Activated T-helper 1 cell treated with anti-CD3 and anti-CD28 coated beads, Interleukin-2, amount 50 U/mL, for 16 hours (primary cell): ENCODE data around the gene ZBTB12.
A peak's percentile ranks its signal among the peaks of the same experiment; 100 is the strongest.

Source experiments
- DNase-seq, 2 donors: peaks; one replicate each; pipeline ENCODE4 v3.0.0-alpha.2; 2020; ENCODE audit warnings: low read depth in 1 of 2, low spot score in 1 of 2

The ZBTB12 gene

GRCh38 chr6:31897612-31898382 lies 4.1 kb downstream of the ZBTB12 start, which contains the start of gene EHMT2:
Gene EHMT2, minus strand, starts transcription at chr6:31897698. Its CDS starts 21 bp downstream, at chr6:31897677.
- peak; percentile 69 to 80 for DNase-seq

GRCh38 chr6:31896856-31897611 lies 4.9 kb downstream of the ZBTB12 start:
- DNase-seq = no peak

- DNase-seq = no peak
These were observed 5.4 kb downstream of the ZBTB12 start for GRCh38 chr6:31896493-31896855.

GRCh38 chr6:31892821-31893220 lies 9.1 kb downstream of the ZBTB12 start:
- DNase-seq = no peak

GRCh38 chr6:31889331-31889972 lies 12.4 kb downstream of the ZBTB12 start:
- no peak for DNase-seq

GRCh38 chr6:31888276-31889258 lies 13.3 kb downstream of the ZBTB12 start:
- DNase-seq = peak in 1 of 2 donors; percentile 42

- DNase-seq = no peak
These were observed 14.5 kb downstream of the ZBTB12 start for GRCh38 chr6:31887173-31888007.

GRCh38 chr6:31886541-31886991 lies 15.3 kb downstream of the ZBTB12 start:
- no peak for DNase-seq

- no peak for DNase-seq
These were observed 17.3 kb downstream of the ZBTB12 start for GRCh38 chr6:31884528-31885035.

GRCh38 chr6:31883676-31884075 lies 18.2 kb downstream of the ZBTB12 start:
- no peak for DNase-seq

- no peak for DNase-seq
These were observed 19.5 kb downstream of the ZBTB12 start for GRCh38 chr6:31882344-31882743.

- DNase-seq = no peak
These were observed 20.6 kb downstream of the ZBTB12 start for GRCh38 chr6:31881136-31881859.

- DNase-seq = no peak
These were observed 21.3 kb downstream of the ZBTB12 start for GRCh38 chr6:31880616-31881015.

GRCh38 chr6:31879901-31880300 lies 22.0 kb downstream of the ZBTB12 start:
- no peak for DNase-seq

GRCh38 chr6:31879143-31879542 lies 22.7 kb downstream of the ZBTB12 start:
- DNase-seq = no peak

GRCh38 chr6:31878726-31879125 lies 23.2 kb downstream of the ZBTB12 start, which contains the start of gene SLC44A4:
Gene SLC44A4, minus strand, starts transcription at chr6:31878997. Its CDS starts 17 bp downstream, at chr6:31878980.
- DNase-seq = no peak

- no peak for DNase-seq
These were observed 23.7 kb downstream of the ZBTB12 start for GRCh38 chr6:31878222-31878621.

- DNase-seq = no peak
These were observed 24.2 kb downstream of the ZBTB12 start for GRCh38 chr6:31877651-31878161.
